NCI-H1417 treated with DMSO at 0.1 percent for 48 hours (cell line): ENCODE data around the gene SORL1.

ENCODE experiments used
- DNase-seq: peaks from one replicate; lab custom pipeline; 2025; lab: John Stamatoyannopoulos, UW

SORL1 gene

DNA sequence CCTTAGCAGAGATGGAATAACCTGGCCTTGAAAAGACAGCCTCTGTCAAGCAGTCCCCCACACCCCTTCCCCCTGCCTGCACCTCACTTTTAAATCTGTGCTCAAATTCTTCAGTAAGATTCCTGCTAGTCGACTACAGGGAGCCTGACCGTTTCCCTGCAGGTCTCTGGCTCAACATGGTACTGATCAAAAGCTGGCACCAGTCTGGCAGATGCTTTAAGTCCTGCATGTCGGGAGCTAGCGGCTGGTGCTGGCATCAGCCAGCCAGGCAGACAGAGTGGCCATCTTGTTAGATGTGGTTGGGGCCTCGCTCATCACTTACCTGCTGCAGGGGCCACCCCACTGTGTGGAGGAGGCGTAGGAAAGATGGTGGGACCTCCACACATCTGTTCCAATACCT is 205.0 kb downstream of the SORL1 start:
- DNase-seq, result no peak

- DNase-seq, result no peak
Observed at GRCh38 chr11:121659811-121660210, 207.7 kb downstream of the SORL1 start.

DNA sequence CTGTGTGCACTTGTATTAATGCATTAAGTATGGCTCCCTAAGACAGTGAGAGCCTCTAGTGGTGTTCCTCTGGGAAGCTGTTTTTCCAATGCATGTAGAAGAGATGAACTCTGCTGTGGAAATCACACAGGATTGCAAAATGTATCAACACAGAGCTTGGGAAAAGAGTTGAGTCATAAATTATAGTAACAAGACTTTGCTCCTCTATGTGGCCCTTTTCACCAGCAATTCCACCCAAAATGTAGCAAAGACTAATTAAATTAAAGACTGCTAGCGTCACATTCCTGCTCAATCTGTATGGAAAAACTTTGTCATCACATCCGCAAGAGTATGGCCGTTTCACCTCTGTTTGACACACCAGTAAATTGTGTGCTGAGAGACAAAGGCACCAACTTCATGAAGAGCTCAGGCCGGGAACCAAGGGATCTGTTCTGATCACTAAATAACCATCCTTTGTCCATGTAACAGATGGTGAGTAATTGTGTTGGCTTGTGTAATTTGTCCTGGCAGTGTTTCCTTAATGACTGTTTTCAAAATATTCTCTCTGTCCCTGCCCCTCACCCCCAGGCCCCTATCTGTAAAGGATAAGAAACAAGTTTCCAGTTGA is 209.9 kb downstream of the SORL1 start:
- no peak for DNase-seq

DNA sequence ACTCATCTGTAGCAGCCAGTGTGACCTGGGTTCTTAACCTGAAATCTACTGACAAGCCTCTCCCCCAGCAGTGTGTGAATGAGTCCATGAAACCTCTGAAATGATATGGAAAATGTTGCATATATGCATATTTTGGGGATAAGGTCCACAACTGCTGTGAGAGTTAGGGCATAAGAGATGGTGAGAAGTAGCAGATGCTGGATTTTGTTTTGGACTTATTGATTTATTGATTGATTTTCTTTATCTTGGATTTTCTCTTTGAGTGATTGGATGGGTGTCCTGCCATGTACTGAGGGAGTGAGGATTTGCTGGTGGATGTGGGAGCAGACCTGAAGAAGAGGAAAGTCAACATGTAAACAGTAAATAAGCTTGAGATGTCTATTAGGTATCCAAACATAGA is 212.0 kb downstream of the SORL1 start:
- DNase-seq, result no peak

DNA sequence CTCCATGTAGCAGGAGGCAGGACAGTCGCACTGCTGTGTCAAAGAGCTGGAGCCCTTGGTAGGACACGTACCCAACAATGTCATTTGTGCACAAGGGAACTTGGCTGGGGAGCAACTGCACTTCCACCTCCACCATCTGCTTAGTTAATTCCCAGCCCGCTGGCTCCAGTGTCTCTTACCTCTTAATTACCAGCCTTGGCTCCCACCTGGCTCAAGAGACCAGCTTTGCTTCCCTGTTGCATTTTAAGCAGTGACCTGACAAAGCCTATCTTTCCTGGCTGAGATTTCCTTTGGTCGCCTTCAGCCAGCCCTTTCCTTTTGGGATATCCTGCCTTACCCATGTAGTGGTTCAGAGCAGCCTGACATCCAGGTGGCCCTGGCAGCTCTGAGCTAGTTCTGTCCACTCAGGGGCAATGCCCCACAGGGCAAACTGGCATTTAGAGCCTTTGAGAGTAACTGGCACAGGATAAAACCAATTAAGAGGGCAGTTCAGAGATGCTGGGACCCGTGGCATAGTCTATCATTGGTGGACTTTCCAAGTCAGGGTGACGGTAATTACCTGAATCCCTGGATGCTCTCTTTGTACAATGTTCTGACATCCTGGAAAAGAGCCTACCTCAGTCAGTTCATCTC is 213.2 kb downstream of the SORL1 start:
- DNase-seq, result no peak

DNA sequence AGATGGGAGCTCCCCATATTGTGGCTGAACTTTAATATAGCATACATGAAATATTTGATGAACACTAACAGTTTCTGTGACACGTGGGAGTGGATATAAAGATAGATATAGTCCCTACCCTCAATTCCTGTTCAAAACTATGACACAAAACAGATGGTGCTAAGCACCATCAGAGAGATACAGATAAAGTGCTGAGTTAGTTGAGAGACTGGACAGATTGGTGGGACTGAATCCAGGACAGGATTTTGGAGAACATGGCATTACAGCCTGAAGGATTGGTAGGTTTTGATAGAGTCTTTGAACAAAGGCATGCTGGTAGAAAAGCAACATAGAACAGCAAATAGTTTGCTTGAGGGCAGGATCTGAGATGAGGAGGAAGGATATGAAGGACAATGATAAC is 215.7 kb downstream of the SORL1 start:
- no peak for DNase-seq

GRCh38 chr11:121669422-121669821 is 217.3 kb downstream of the SORL1 start:
- no peak for DNase-seq

DNA sequence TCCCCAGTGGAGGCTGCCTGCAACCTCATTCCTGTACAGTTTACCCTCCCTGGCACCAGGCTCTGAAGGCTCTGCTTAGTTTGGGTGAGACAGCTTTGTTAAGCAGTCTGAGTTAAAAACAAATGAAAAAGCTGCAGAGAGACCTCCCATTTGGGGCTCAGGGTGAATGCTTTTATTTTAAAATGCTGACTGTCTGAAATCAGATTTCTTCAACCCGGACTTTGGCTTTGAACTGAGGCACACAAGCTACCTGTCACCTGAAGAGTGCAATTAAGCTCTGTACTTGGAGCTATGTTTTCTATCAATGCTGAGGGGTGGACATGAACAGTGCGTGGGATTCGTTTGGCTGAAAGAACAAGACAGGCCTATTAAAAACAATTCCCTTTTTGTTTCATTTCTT is 218.2 kb downstream of the SORL1 start:
- DNase-seq, result no peak

DNA sequence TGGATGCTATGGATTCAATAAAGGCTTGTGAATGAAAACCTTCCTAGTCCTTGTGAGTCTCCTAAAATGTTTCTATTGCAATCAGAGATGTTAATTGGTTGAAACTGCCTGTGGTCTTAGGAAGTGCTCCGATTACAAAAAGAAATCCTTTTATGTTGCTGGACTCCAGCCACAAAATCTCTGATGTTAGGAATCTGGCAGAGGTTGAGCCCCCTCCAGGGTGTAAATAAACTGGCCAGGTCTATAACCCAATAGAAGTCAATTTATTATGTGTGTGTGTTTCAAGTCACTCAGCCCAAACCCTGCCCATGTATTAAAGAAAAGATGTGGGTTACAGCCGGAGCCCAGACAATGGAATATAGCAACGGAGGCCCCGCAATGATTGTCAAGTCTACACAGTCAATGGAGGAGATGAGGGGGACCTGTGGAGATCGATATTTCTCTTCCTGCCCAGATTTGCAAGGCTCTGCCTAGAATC is 218.7 kb downstream of the SORL1 start:
- no peak for DNase-seq

DNA sequence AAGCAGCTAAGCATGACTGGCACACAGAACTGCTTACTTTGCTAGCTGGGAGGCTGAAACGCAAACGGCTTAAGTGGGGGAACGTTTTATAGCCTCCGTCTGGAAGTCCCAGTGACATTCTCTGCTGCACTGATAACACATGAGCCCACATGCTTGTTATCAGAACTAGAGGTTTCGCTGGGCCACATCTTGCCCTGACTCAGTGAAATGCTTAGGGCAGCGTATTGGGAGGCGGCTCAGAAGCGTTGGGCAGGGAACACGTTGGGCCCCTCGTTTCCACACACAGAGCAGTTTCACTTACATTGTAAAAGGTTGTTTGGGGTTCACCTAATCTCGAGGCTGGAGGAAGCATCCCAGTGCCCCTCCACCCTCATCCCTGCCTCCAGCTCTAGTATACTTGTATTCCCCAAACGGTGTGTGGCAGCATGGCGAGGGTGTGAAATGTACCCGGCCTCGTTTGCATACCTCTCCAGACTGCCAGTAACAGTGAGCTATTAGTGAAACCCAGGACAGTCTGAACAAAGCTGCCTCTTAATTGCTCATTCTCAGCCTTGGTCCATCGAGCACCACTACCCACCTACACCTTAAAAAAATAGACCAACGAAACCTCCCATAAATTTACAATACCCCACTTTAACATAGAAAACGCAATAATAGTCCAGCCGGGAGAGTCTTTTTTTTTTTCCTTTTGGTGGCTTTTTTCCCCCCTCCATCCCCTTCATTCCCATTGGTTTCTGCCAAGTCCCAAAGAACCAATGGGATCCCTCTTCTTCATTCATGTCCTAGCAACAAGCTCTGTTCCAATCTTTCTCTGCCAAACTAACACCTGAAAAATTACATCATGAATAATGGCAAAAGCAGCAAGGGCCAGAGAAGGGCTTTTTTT is 219.4 kb downstream of the SORL1 start:
- DNase-seq, result no peak

DNA sequence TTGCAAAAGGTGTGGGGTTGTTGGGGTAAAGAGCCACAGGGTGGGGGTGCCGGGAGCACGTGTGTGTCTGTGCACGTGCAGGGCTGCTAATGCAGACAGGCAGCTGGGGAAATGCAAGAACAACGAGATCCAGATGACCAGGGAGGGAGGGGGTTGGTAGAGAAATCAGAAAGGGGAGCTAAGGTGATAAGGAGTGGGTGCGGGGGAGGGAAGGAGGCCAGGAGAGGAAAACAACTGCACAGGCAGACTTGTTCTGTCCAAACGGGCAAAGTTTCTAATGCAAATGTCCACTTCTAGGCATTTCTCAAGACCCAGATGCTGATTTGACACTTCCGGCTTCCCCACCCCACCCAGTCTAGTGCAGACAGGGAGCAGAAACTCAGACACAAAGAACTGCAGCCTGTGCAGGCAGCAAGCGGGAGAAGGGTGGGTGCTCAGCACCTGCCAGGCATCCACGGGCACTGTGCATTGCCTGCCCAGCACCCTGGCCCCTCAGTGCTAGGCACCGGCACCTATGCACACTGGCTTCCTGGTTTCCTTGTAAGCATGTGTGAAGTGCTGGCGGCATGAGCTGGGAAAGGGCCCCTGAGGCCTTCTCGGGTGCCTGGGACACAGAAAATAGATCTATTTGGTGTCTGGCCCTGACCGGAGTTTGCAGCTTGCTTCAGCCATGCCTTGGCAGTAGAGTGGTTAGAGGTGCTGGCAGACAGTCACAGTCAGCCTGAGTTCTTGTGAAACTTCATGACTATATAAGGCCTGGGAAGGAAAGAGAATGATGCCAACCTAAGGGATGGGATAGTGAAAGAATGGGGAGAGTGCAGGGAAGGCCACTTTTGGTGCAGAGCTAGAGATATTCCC is 220.7 kb downstream of the SORL1 start:
- DNase-seq, result no peak

- DNase-seq, result no peak
Observed at GRCh38 chr11:121681550-121682268, 229.6 kb downstream of the SORL1 start.
